ENCODE measurements around the gene MAMLD1.

Gene MAMLD1

GRCh38 chrX:150411656-150412055 lies 48.5 kb downstream of the MAMLD1 start:
- DNase-seq (ENCODE audit: low read depth), result no peak
- no peak overlapping the region for H3K4me3 ChIP-seq (ENCODE audit: low read length)
- no peak for TF ChIP-seq CTCF (IDR thresholded peaks at IDR 0.05; ENCODE audit: insufficient read depth, low read depth, low read length, missing control alignments)

DNA sequence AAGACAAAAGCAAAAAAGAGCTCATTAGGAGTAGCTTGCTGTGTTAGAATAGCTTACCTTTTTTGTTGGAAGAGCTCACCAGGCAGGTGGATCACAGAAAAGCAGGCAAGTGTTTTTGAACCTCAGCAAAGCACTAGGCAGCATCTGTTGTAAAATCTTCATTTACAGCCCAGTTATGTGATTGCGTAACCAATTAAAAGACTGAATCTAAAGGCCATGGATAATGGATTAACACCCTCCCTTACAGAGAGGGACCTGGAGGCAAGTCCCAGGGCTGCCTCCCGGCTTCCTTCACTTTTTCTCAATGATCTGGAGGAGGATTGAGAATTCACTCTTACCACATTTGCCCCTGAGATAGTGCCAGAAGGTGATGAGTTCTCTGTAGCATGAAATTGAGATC lies 51.1 kb downstream of the MAMLD1 start:
- no peak for DNase-seq (ENCODE audit: low read depth)
- H3K4me3 ChIP-seq (ENCODE audit: low read length), result no peak overlapping the region
- no peak for TF ChIP-seq CTCF (IDR thresholded peaks at IDR 0.05; ENCODE audit: insufficient read depth, low read depth, low read length, missing control alignments)

GRCh38 chrX:150416469-150416868 lies 53.4 kb downstream of the MAMLD1 start:
- DNase-seq (ENCODE audit: low read depth), result no peak
- no peak for TF ChIP-seq CTCF (IDR thresholded peaks at IDR 0.05; ENCODE audit: insufficient read depth, low read depth, low read length, missing control alignments)
- H3K4me3 ChIP-seq (ENCODE audit: low read length), result no peak overlapping the region

- DNase-seq (ENCODE audit: low read depth), result no peak
- TF ChIP-seq CTCF (IDR thresholded peaks at IDR 0.05; ENCODE audit: insufficient read depth, low read depth, low read length, missing control alignments), result no peak
- H3K4me3 ChIP-seq (ENCODE audit: low read length), result no peak overlapping the region
Observed at GRCh38 chrX:150421816-150422215, 58.7 kb downstream of the MAMLD1 start.

GRCh38 chrX:150429594-150429993 lies 66.5 kb downstream of the MAMLD1 start:
- no peak for TF ChIP-seq CTCF (IDR thresholded peaks at IDR 0.05; ENCODE audit: insufficient read depth, low read depth, low read length, missing control alignments)
- peak; percentile 84 for DNase-seq (ENCODE audit: low read depth)
- H3K4me3 ChIP-seq (ENCODE audit: low read length), result no peak overlapping the region

- TF ChIP-seq CTCF (IDR thresholded peaks at IDR 0.05; ENCODE audit: insufficient read depth, low read depth, low read length, missing control alignments), result no peak
- H3K4me3 ChIP-seq (ENCODE audit: low read length), result no peak overlapping the region
- DNase-seq (ENCODE audit: low read depth), result no peak
Observed at GRCh38 chrX:150436195-150436594, 73.1 kb downstream of the MAMLD1 start.

DNA sequence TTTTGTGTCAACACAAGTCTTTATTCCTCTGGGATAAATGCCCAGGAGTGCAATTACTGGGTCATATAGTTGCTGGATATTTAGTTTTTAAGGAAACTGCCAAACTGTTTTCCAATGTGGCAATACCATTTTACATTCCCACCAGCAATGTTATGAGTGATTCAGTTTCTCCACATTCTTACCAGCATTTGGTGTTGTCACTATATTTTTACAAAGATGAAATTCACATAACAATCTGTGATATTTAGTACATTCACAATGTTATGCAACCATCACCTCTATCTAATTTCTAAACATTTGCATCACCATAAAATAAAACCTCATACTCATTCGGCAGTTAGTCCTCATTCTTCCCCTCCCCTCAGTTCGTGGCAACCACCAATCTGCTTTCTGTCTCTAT lies 75.0 kb downstream of the MAMLD1 start:
- DNase-seq (ENCODE audit: low read depth), result no peak
- TF ChIP-seq CTCF (IDR thresholded peaks at IDR 0.05; ENCODE audit: insufficient read depth, low read depth, low read length, missing control alignments), result no peak
- H3K4me3 ChIP-seq (ENCODE audit: low read length), result no peak overlapping the region

All from epithelial cell of esophagus (primary cell).